SK-N-MC (cell line): ENCODE measurements around the gene FSD2.

ENCODE experiments used
- EZH2 ChIP-seq: fragments of 200-600 bp; sonication (generic); IDR thresholded peaks from one replicate; pipeline ENCODE4 v1.6.1; 2017; ENCODE audit warnings: antibody characterized with exemption
- FOXP2 ChIP-seq: optimal IDR thresholded peaks from 2 replicates; pipeline ENCODE3; 2011; ENCODE audit warnings: mild to moderate bottlenecking, moderate library complexity; ENCODE audit not compliant: insufficient read depth; ENCODE audit errors: extremely low read length, control extremely low read depth
- POLR2AphosphoS5 ChIP-seq: IDR thresholded peaks from 2 replicates; pipeline ENCODE4 v1.6.1; 2012; ENCODE audit warnings: mild to moderate bottlenecking, low read depth, low read length, borderline replicate concordance

- TF ChIP-seq EZH2 (no peak), POLR2AphosphoS5 (no peak), FOXP2 (no peak)
Observed at GRCh38 chr15:82828075-82828474, 22.2 kb upstream of the FSD2 start.
